HEK293 (cell line): ENCODE data around the gene ENDOU.

Experiments
- GLIS1 ChIP-seq: fragments of 450-650 bp; formaldehyde crosslinking; IDR thresholded peaks from 2 replicates; pipeline ENCODE4 v1.5.1; 2016; ENCODE audit warnings: missing biosample characterization, missing genetic modification characterization
- KLF1 ChIP-seq: fragments of 450-650 bp; formaldehyde crosslinking; IDR thresholded peaks from 2 replicates; pipeline ENCODE4 v1.5.1; 2016; ENCODE audit warnings: missing biosample characterization, missing genetic modification characterization
- KLF10 ChIP-seq: fragments of 450-650 bp; IDR thresholded peaks from 2 replicates; pipeline ENCODE4 v1.5.1; 2018; ENCODE audit warnings: missing biosample characterization, mild to moderate bottlenecking, missing genetic modification characterization
- OSR2 ChIP-seq: fragments of 450-650 bp; formaldehyde crosslinking; IDR thresholded peaks from 2 replicates; pipeline ENCODE4 v1.5.1; 2016; ENCODE audit warnings: missing biosample characterization, missing genetic modification characterization
- RBAK ChIP-seq: fragments of 450-650 bp; formaldehyde crosslinking; IDR thresholded peaks from 2 replicates; pipeline ENCODE4 v1.5.1; 2016; ENCODE audit warnings: missing biosample characterization, missing genetic modification characterization
- SP3 ChIP-seq: fragments of 450-650 bp; formaldehyde crosslinking; IDR thresholded peaks from 2 replicates; pipeline ENCODE4 v1.5.1; 2016; ENCODE audit warnings: missing biosample characterization, missing genetic modification characterization
- SP7 ChIP-seq: fragments of 450-650 bp; formaldehyde crosslinking; IDR thresholded peaks from 2 replicates; pipeline ENCODE4 v1.5.1; 2016; ENCODE audit warnings: missing biosample characterization, missing genetic modification characterization
- ZBTB48 ChIP-seq: fragments of 450-650 bp; formaldehyde crosslinking; IDR thresholded peaks from 2 replicates; pipeline ENCODE4 v1.5.1; 2016; ENCODE audit warnings: missing biosample characterization, missing genetic modification characterization
- ZFHX2 ChIP-seq: fragments of 450-650 bp; formaldehyde crosslinking; conservative IDR thresholded peaks from 2 replicates; pipeline ENCODE4 v1.5.1; 2016; ENCODE audit warnings: missing biosample characterization, missing genetic modification characterization
- ZFP69B ChIP-seq: fragments of 450-650 bp; formaldehyde crosslinking; IDR thresholded peaks from 2 replicates; pipeline ENCODE4 v1.5.1; 2016; ENCODE audit warnings: missing biosample characterization, missing genetic modification characterization
- ZIC2 ChIP-seq: fragments of 450-650 bp; formaldehyde crosslinking; IDR thresholded peaks from 2 replicates; pipeline ENCODE4 v1.5.1; 2016; ENCODE audit warnings: missing biosample characterization, missing genetic modification characterization
- ZNF10 ChIP-seq: fragments of 450-650 bp; formaldehyde crosslinking; IDR thresholded peaks from 2 replicates; pipeline ENCODE4 v1.5.1; 2017; ENCODE audit warnings: missing biosample characterization, missing genetic modification characterization
- ZNF146 ChIP-seq: fragments of 450-650 bp; formaldehyde crosslinking; IDR thresholded peaks from 2 replicates; pipeline ENCODE4 v1.5.1; 2016; ENCODE audit warnings: missing biosample characterization, missing genetic modification characterization
- ZNF174 ChIP-seq: fragments of 450-650 bp; formaldehyde crosslinking; IDR thresholded peaks from 2 replicates; pipeline ENCODE4 v1.5.0; 2017; ENCODE audit warnings: missing biosample characterization, mild to moderate bottlenecking, missing genetic modification characterization
- ZNF221 ChIP-seq: fragments of 450-650 bp; formaldehyde crosslinking; IDR thresholded peaks from 2 replicates; pipeline ENCODE4 v1.5.1; 2017; ENCODE audit warnings: missing biosample characterization, missing genetic modification characterization, borderline replicate concordance
- ZNF335 ChIP-seq: fragments of 450-650 bp; formaldehyde crosslinking; conservative IDR thresholded peaks from 2 replicates; pipeline ENCODE4 v1.5.1; 2016; ENCODE audit warnings: missing biosample characterization, missing genetic modification characterization
- ZNF423 ChIP-seq: fragments of 450-650 bp; formaldehyde crosslinking; IDR thresholded peaks from 2 replicates; pipeline ENCODE4 v1.5.1; 2016; ENCODE audit warnings: missing biosample characterization, missing genetic modification characterization
- ZNF473 ChIP-seq: fragments of 450-650 bp; formaldehyde crosslinking; IDR thresholded peaks from 2 replicates; pipeline ENCODE4 v1.5.1; 2017; ENCODE audit warnings: missing biosample characterization, missing genetic modification characterization
- ZNF501 ChIP-seq: fragments of 450-650 bp; formaldehyde crosslinking; IDR thresholded peaks from 2 replicates; pipeline ENCODE4 v1.5.1; 2016; ENCODE audit warnings: missing biosample characterization, missing genetic modification characterization
- ZNF596 ChIP-seq: fragments of 450-650 bp; IDR thresholded peaks from 2 replicates; pipeline ENCODE4 v1.5.0; 2018; ENCODE audit warnings: missing biosample characterization, mild to moderate bottlenecking, missing genetic modification characterization, moderate library complexity
- ZNF600 ChIP-seq: fragments of 450-650 bp; formaldehyde crosslinking; IDR thresholded peaks from 2 replicates; pipeline ENCODE4 v1.5.1; 2016; ENCODE audit warnings: missing biosample characterization, missing genetic modification characterization
- ZNF660 ChIP-seq: fragments of 450-650 bp; IDR thresholded peaks from 2 replicates; pipeline ENCODE4 v1.5.1; 2018; ENCODE audit warnings: missing biosample characterization, mild to moderate bottlenecking, missing genetic modification characterization
- ZNF664 ChIP-seq: fragments of 450-650 bp; formaldehyde crosslinking; IDR thresholded peaks from 2 replicates; pipeline ENCODE4 v1.5.1; 2016; ENCODE audit warnings: missing biosample characterization, missing genetic modification characterization
- ZNF670 ChIP-seq: fragments of 450-650 bp; formaldehyde crosslinking; IDR thresholded peaks from 2 replicates; pipeline ENCODE4 v1.5.1; 2016; ENCODE audit warnings: missing biosample characterization, missing genetic modification characterization, low read depth
- ZNF843 ChIP-seq: fragments of 450-650 bp; formaldehyde crosslinking; IDR thresholded peaks from 2 replicates; pipeline ENCODE4 v1.5.1; 2016; ENCODE audit warnings: missing biosample characterization, missing genetic modification characterization
- ZXDB ChIP-seq: fragments of 450-650 bp; formaldehyde crosslinking; IDR thresholded peaks from 2 replicates; pipeline ENCODE4 v1.5.1; 2016; ENCODE audit warnings: missing biosample characterization, missing genetic modification characterization
- TF ChIP-seq, protein P1 (sequence below): fragments of 450-650 bp; formaldehyde crosslinking; IDR thresholded peaks from 2 replicates; pipeline ENCODE4 v1.5.1; 2016; ENCODE audit warnings: missing biosample characterization, missing genetic modification characterization
- TF ChIP-seq, protein P2 (sequence below): fragments of 450-650 bp; formaldehyde crosslinking; IDR thresholded peaks from 2 replicates; pipeline ENCODE4 v1.5.1; 2016; ENCODE audit warnings: missing biosample characterization, missing genetic modification characterization
- TF ChIP-seq, protein P3 (sequence below): sonication (generic); formaldehyde crosslinking; IDR thresholded peaks from 2 replicates; pipeline ENCODE4 v1.8.1; 2022; ENCODE audit warnings: mild to moderate bottlenecking, moderate library complexity, missing genetic modification reagents
- TF ChIP-seq, protein P4 (sequence below): fragments of 450-650 bp; formaldehyde crosslinking; optimal IDR thresholded peaks from 2 replicates; pipeline ENCODE3; 2016; ENCODE audit warnings: missing biosample characterization, mild to moderate bottlenecking, missing genetic modification characterization
- TF ChIP-seq, protein P5 (sequence below): fragments of 450-650 bp; formaldehyde crosslinking; IDR thresholded peaks from 2 replicates; pipeline ENCODE4 v1.5.1; 2016; ENCODE audit warnings: missing biosample characterization, missing genetic modification characterization, low read depth

Gene ENDOU

DNA sequence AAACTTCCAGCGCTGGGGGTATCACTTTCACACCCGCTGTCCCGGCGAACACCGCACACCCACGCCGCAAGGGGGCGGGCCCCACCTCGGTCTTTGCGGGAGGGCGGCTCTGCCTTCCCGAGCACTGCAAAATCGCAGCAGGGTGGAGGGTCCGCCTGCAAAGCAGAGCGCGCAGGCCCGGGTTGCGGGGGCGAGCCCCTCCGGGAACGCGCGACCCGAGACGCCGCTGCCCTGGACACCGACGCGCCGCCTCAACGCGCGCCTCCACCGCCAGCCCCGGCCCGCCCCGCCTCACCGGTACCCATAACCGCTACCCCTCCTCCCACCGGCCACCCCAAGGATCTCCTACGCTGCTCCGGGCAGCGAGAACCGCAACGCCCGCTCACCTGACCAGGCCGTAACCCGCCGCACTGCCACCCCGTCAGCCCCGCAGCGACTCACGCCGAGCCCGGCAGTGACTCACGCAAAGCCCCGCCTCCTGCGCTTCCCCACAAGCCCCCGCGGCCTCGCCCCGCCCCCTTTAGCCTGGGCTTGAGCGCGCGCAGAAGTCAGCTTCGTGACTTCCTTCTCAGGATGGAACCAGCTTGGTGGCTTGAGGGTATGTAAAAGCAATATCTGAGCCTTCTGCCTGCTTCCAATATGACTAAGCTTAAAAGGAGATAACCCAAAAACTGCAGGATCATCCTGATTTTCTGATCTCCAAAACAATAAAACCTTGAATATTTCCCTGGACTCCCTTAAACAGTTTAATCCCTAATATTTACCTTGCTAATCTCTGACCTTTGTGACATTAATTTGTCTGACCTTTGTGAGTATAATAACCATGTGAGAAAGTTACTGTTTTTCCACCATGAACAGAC, 19.5 kb downstream of the ENDOU start, which contains the start of gene RPAP3 (continued):
- TF ChIP-seq ZNF664 (tag by site-specific recombination), result no peak
- TF ChIP-seq, protein P1, sequence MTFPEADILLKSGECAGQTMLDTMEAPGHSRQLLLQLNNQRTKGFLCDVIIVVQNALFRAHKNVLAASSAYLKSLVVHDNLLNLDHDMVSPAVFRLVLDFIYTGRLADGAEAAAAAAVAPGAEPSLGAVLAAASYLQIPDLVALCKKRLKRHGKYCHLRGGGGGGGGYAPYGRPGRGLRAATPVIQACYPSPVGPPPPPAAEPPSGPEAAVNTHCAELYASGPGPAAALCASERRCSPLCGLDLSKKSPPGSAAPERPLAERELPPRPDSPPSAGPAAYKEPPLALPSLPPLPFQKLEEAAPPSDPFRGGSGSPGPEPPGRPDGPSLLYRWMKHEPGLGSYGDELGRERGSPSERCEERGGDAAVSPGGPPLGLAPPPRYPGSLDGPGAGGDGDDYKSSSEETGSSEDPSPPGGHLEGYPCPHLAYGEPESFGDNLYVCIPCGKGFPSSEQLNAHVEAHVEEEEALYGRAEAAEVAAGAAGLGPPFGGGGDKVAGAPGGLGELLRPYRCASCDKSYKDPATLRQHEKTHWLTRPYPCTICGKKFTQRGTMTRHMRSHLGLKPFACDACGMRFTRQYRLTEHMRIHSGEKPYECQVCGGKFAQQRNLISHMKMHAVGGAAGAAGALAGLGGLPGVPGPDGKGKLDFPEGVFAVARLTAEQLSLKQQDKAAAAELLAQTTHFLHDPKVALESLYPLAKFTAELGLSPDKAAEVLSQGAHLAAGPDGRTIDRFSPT (tag by site-specific recombination), result peak; percentile 82
- no peak for TF ChIP-seq ZNF146 (tag by site-specific recombination)
- peak; percentile 36; the same call in 1 of the 2 replicates for TF ChIP-seq ZNF596 (tag by site-specific recombination)
- peak; percentile 47; the same call in 1 of the 2 replicates for TF ChIP-seq ZNF843 (tag by site-specific recombination)
- peak; percentile 88 for TF ChIP-seq ZFP69B (tag by site-specific recombination)
- peak; percentile 88 for TF ChIP-seq SP3
- TF ChIP-seq, protein P2, sequence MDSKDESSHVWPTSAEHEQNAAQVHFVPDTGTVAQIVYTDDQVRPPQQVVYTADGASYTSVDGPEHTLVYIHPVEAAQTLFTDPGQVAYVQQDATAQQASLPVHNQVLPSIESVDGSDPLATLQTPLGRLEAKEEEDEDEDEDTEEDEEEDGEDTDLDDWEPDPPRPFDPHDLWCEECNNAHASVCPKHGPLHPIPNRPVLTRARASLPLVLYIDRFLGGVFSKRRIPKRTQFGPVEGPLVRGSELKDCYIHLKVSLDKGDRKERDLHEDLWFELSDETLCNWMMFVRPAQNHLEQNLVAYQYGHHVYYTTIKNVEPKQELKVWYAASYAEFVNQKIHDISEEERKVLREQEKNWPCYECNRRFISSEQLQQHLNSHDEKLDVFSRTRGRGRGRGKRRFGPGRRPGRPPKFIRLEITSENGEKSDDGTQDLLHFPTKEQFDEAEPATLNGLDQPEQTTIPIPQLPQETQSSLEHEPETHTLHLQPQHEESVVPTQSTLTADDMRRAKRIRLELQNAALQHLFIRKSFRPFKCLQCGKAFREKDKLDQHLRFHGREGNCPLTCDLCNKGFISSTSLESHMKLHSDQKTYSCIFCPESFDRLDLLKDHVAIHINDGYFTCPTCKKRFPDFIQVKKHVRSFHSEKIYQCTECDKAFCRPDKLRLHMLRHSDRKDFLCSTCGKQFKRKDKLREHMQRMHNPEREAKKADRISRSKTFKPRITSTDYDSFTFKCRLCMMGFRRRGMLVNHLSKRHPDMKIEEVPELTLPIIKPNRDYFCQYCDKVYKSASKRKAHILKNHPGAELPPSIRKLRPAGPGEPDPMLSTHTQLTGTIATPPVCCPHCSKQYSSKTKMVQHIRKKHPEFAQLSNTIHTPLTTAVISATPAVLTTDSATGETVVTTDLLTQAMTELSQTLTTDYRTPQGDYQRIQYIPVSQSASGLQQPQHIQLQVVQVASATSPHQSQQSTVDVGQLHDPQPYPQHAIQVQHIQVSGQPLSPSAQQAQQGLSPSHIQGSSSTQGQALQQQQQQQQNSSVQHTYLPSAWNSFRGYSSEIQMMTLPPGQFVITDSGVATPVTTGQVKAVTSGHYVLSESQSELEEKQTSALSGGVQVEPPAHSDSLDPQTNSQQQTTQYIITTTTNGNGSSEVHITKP, result peak; percentile 41
- peak; percentile 49; the same call in 1 of the 2 replicates for TF ChIP-seq KLF1 (tag by site-specific recombination)
- no peak for TF ChIP-seq ZNF174 (tag by site-specific recombination)
- TF ChIP-seq SP7 (tag by site-specific recombination), result peak; percentile 75; the same call in 1 of the 2 replicates
- peak; percentile 86 for TF ChIP-seq ZNF335 (tag by site-specific recombination)
- no peak for TF ChIP-seq RBAK
- TF ChIP-seq ZXDB (tag by site-specific recombination), result peak; percentile 81
- peak; percentile 99 for TF ChIP-seq GLIS1 (tag by site-specific recombination)
- TF ChIP-seq ZFHX2 (tag by site-specific recombination), result peak; percentile 96
- TF ChIP-seq ZIC2, result peak; percentile 79
- peak; percentile 62; the same call in 1 of the 2 replicates for TF ChIP-seq ZBTB48
- TF ChIP-seq KLF10, result peak; percentile 77; the same call in 1 of the 2 replicates
- TF ChIP-seq, protein P3, sequence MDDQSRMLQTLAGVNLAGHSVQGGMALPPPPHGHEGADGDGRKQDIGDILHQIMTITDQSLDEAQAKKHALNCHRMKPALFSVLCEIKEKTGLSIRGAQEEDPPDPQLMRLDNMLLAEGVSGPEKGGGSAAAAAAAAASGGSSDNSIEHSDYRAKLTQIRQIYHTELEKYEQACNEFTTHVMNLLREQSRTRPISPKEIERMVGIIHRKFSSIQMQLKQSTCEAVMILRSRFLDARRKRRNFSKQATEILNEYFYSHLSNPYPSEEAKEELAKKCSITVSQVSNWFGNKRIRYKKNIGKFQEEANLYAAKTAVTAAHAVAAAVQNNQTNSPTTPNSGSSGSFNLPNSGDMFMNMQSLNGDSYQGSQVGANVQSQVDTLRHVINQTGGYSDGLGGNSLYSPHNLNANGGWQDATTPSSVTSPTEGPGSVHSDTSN (CRISPR knock-in tag), result peak; percentile 83
- TF ChIP-seq ZNF10 (tag by site-specific recombination), result no peak
- TF ChIP-seq ZNF221 (tag by site-specific recombination), result no peak; the same call in 1 of the 2 replicates
- TF ChIP-seq ZNF670 (tag by site-specific recombination), result no peak
- 0 out of 2 replicates have a peak, but pooled peaks have one; percentile 49 for TF ChIP-seq ZNF423 (tag by site-specific recombination)
- TF ChIP-seq ZNF501, result peak; percentile 70
- TF ChIP-seq ZNF600 (tag by site-specific recombination), result peak; percentile 81
- TF ChIP-seq ZNF660 (tag by site-specific recombination), result peak; percentile 54; the same call in 1 of the 2 replicates
- TF ChIP-seq OSR2 (tag by site-specific recombination), result no peak
- TF ChIP-seq, protein P4, sequence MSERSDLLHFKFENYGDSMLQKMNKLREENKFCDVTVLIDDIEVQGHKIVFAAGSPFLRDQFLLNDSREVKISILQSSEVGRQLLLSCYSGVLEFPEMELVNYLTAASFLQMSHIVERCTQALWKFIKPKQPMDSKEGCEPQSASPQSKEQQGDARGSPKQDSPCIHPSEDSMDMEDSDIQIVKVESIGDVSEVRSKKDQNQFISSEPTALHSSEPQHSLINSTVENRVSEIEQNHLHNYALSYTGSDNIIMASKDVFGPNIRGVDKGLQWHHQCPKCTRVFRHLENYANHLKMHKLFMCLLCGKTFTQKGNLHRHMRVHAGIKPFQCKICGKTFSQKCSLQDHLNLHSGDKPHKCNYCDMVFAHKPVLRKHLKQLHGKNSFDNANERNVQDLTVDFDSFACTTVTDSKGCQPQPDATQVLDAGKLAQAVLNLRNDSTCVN (tag by site-specific recombination), result peak; percentile 96
- TF ChIP-seq ZNF473, result no peak
- TF ChIP-seq, protein P5, sequence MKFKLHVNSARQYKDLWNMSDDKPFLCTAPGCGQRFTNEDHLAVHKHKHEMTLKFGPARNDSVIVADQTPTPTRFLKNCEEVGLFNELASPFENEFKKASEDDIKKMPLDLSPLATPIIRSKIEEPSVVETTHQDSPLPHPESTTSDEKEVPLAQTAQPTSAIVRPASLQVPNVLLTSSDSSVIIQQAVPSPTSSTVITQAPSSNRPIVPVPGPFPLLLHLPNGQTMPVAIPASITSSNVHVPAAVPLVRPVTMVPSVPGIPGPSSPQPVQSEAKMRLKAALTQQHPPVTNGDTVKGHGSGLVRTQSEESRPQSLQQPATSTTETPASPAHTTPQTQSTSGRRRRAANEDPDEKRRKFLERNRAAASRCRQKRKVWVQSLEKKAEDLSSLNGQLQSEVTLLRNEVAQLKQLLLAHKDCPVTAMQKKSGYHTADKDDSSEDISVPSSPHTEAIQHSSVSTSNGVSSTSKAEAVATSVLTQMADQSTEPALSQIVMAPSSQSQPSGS (tag by site-specific recombination), result no peak
